ENCODE results near the gene WAS.

The WAS gene

DNA sequence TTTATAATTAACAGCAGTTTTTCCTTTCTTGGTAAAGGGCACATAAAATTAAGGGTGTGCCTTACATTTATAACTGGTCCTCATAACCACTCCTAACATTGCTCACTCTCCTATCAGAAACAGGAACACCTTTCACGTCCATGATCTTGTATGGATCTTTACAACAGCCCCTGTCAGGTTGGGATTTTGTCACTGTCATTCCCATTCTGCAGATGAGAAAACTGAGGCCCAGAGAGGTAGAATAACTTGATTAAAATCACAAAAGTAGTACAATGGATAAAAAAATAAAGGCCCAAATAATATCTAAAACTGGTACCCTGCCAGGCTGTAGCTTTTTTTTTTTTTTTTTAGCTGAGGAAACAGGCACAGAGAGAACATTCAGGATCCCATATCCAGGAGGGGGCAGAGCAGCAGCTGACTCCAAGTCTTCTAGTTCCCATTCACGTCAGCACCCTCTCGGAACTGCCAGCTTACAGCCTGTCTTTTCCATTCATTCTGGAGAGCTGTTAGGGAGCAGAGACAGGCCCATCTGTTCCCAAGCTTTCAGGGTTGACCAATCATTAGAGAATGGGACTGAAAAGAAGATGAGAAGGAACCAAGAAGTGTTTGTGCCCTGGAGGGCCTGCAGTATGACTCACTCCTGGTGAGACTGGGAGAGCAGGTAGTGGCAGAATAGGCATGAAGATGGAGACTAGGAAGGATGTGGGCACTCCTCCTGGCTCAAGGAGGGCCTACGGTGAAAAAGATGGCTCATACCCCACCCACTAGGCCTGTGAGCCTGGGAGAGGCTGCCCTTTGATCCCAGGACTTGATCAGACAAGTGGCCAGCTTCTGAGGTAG, 20.3 kb downstream of the WAS start:
- peaks cover 0 to 74% (median 39%) of the 10 kb centered on the region in 4 experiments for H3K36me3 ChIP-seq (ENCODE audit: control insufficient read depth in 4 of 4, insufficient read depth in 4 of 4, low read length in 3 of 4)
- no peak overlapping the region for H3K4me3 ChIP-seq (ENCODE audit: control insufficient read depth in 1 of 7, extremely low read depth in 1 of 7, insufficient read depth in 4 of 7, low read depth in 2 of 7, low read length in 6 of 7)
- DNase-seq, result no peak
- H3K4me1 ChIP-seq (ENCODE audit: control extremely low read depth in 1 of 4, control insufficient read depth in 4 of 4, insufficient read depth in 4 of 4, low read length in 3 of 4), result peaks cover 0 to 5% (median 1%) of the 10 kb centered on the region in 4 experiments
- H3K9me3 ChIP-seq (ENCODE audit: control extremely low read depth in 1 of 5, control insufficient read depth in 4 of 5, insufficient read depth in 2 of 5, low read depth in 1 of 5, low read length in 4 of 5), result no peaks in the 10 kb centered on the region
- H3K27ac ChIP-seq (ENCODE audit: insufficient read depth in 1 of 2, low read depth in 1 of 2, low read length in 2 of 2, poor library complexity in 1 of 2, severe bottlenecking in 2 of 2), result peak overlapping the region in 1 of 2 experiments; percentile 18
- ChIA-PET CTCF (interaction anchor here (1.0 kb wide), 1 partner anchor 29 kb away, joined by 3 read pairs; no protein-coding TSS in a partner anchor), POLR2A (interaction anchor here (0.6 kb wide), 1 partner anchor 25 kb away, joined by 3 read pairs; no protein-coding TSS in a partner anchor)
- 71% methylated on average over 1 of the region's 4 CpGs for WGBS (ENCODE audit: insufficient coverage)
- no peaks in the 10 kb centered on the region for H3K27me3 ChIP-seq (replicated peaks in 2 of 5; ENCODE audit: control insufficient read depth in 4 of 5, insufficient read depth in 5 of 5, low read length in 4 of 5)

DNA sequence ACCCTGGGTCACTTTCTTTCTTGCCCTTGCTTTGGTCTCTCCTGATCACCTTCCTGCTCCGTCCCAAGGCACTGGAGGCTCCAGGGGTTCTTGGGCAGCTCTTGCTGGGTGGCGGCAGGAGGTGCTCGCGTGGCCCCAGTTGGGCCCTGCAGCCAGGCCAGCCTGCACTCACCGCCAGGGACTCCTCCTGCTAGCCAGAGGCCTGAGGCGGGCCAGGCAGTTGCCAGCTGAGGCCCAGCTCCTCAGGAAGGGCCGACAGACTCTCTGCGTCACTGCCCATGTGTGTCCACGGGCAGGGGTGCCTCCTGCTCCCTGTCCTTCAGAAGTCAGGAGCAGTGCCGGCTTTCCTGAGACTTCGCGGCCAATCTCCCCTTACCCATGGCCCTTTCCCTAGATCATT, 22.3 kb downstream of the WAS start:
- 81% methylated on average over 12 of the region's 12 CpGs for WGBS (ENCODE audit: insufficient coverage)
- Histone ChIP-seq H3K9me3 (ENCODE audit: control extremely low read depth in 1 of 5, control insufficient read depth in 4 of 5, insufficient read depth in 2 of 5, low read depth in 1 of 5, low read length in 4 of 5) (no peaks in the 10 kb centered on the region), H3K27me3 (replicated peaks in 2 of 5; ENCODE audit: control insufficient read depth in 4 of 5, insufficient read depth in 5 of 5, low read length in 4 of 5) (no peaks in the 10 kb centered on the region), H3K4me3 (ENCODE audit: control insufficient read depth in 1 of 7, extremely low read depth in 1 of 7, insufficient read depth in 4 of 7, low read depth in 2 of 7, low read length in 6 of 7) (no peak overlapping the region), H3K4me1 (ENCODE audit: control extremely low read depth in 1 of 4, control insufficient read depth in 4 of 4, insufficient read depth in 4 of 4, low read length in 3 of 4) (peaks cover 0 to 2% (median 0%) of the 10 kb centered on the region in 4 experiments), H3K27ac (ENCODE audit: insufficient read depth in 1 of 2, low read depth in 1 of 2, low read length in 2 of 2, poor library complexity in 1 of 2, severe bottlenecking in 2 of 2) (no peak overlapping the region), H3K36me3 (ENCODE audit: control insufficient read depth in 4 of 4, insufficient read depth in 4 of 4, low read length in 3 of 4) (peaks cover 0 to 63% (median 31%) of the 10 kb centered on the region in 4 experiments)
- ChIA-PET CTCF (no interaction called here), POLR2A (no interaction called here)
- no peak for DNase-seq

DNA sequence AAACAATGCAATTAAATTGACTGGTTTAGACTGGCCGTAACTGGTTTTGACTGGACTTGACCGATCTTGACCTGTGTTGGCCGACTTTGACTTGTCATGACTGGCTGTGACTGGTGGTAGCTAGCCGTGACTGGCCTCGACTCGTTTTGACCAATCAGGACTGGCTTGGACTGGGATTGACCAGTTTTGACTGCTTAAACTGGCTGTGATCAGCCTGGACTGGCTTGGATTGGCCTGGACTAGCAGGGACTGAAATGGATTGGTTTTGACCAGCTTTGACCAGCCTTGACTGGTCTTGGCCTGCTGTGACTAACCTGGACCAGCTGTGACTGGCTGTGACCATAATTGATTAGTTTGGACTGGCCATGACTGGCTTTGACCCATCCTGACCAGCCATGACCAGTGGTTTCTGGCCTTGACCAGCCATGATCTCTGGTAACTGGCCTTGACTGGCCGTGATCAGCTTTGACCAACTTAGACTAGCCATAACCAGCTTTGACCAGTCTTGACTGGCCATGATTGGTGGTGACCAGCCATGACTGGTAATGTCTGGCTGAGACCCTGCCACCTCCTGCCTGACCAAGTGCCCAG, 26.0 kb downstream of the WAS start:
- WGBS (ENCODE audit: insufficient coverage), result 95% methylated on average over 7 of the region's 7 CpGs
- Histone ChIP-seq H3K27ac (ENCODE audit: insufficient read depth in 1 of 2, low read depth in 1 of 2, low read length in 2 of 2, poor library complexity in 1 of 2, severe bottlenecking in 2 of 2) (no peak overlapping the region), H3K4me1 (ENCODE audit: control extremely low read depth in 1 of 4, control insufficient read depth in 4 of 4, insufficient read depth in 4 of 4, low read length in 3 of 4) (peaks cover 0 to 11% (median 5%) of the 10 kb centered on the region in 4 experiments), H3K4me3 (ENCODE audit: control insufficient read depth in 1 of 7, extremely low read depth in 1 of 7, insufficient read depth in 4 of 7, low read depth in 2 of 7, low read length in 6 of 7) (no peak overlapping the region), H3K36me3 (ENCODE audit: control insufficient read depth in 4 of 4, insufficient read depth in 4 of 4, low read length in 3 of 4) (peaks cover 0 to 36% (median 14%) of the 10 kb centered on the region in 4 experiments), H3K27me3 (replicated peaks in 2 of 5; ENCODE audit: control insufficient read depth in 4 of 5, insufficient read depth in 5 of 5, low read length in 4 of 5) (no peaks in the 10 kb centered on the region), H3K9me3 (ENCODE audit: control extremely low read depth in 1 of 5, control insufficient read depth in 4 of 5, insufficient read depth in 2 of 5, low read depth in 1 of 5, low read length in 4 of 5) (no peaks in the 10 kb centered on the region)
- DNase-seq, result no peak
- ChIA-PET CTCF (interaction anchor here (1.4 kb wide), 1 partner anchor 12 kb away, joined by 3 read pairs; no protein-coding TSS in a partner anchor), POLR2A (no interaction called here)

DNA sequence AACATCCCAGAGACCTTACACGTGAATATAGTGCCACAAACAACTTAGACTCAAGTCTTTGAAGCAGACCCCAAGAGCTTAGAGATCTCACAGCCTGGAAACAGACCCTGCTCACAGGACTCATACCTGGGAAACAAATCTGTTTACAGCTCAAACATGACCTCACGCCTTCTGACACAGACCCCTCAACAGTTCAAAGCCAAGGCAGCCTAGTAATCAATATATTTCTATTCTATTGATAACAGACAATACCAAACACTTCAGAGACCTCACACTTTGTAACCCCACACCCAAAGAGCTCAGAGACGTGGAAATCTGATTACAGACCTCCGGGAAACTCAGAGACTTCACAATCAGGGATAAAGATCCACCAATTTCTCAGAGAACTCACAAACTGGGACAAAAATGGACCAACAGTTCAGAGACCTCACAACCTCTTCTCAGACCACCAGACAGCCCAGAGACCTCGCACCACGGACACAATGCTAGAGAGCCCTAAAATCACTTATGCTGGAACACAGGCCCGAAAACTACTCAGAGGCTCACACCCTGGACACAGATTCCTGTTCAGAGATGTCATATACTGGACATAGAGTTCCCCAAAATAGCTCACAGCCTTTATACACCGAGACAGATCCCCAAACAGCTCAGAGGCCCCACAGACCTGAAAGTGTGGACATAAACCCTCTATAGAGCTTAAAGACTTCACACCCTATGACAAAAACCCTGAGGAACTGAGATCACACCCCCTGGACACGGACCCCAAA, 27.7 kb downstream of the WAS start:
- Histone ChIP-seq H3K4me3 (ENCODE audit: control insufficient read depth in 1 of 7, extremely low read depth in 1 of 7, insufficient read depth in 4 of 7, low read depth in 2 of 7, low read length in 6 of 7) (no peak overlapping the region), H3K4me1 (ENCODE audit: control extremely low read depth in 1 of 4, control insufficient read depth in 4 of 4, insufficient read depth in 4 of 4, low read length in 3 of 4) (peaks cover 0 to 11% (median 5%) of the 10 kb centered on the region in 4 experiments), H3K9me3 (ENCODE audit: control extremely low read depth in 1 of 5, control insufficient read depth in 4 of 5, insufficient read depth in 2 of 5, low read depth in 1 of 5, low read length in 4 of 5) (no peaks in the 10 kb centered on the region), H3K27ac (ENCODE audit: insufficient read depth in 1 of 2, low read depth in 1 of 2, low read length in 2 of 2, poor library complexity in 1 of 2, severe bottlenecking in 2 of 2) (no peak overlapping the region), H3K36me3 (ENCODE audit: control insufficient read depth in 4 of 4, insufficient read depth in 4 of 4, low read length in 3 of 4) (peaks cover 0 to 22% (median 10%) of the 10 kb centered on the region in 4 experiments), H3K27me3 (replicated peaks in 2 of 5; ENCODE audit: control insufficient read depth in 4 of 5, insufficient read depth in 5 of 5, low read length in 4 of 5) (no peaks in the 10 kb centered on the region)
- POLR2A ChIA-PET, result no interaction called here
- DNase-seq, result no peak
- WGBS (ENCODE audit: insufficient coverage), result 78% methylated on average over 9 of the region's 9 CpGs
- CTCF ChIA-PET, result no interaction called here

DNA sequence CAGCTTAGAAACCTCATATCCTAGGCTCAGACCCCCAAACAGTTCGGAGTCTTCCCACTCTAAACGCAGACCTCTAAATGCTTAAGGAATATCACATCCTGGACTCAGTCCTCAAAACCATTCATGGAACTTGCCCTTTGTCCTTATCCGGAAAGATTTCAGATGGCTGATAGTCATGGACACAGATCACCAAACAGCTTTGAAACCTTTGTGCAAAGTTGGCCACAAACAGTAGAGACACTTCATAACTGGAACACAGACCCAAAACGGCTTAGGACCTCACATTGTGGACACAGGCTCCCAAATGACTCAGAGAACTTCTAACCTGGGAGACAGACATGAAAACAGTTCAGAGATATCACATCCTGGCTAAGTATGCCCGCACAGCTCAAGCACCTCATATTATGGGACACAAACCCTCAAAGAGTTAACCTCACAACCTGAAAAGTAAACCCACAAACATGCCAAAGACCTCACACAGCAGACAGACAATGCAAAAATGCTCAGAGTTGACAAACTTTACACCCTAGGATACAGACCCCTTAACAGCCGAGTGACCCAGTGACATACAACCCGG, 28.4 kb downstream of the WAS start:
- 80% methylated on average over 7 of the region's 7 CpGs for WGBS (ENCODE audit: insufficient coverage)
- POLR2A ChIA-PET, result no interaction called here
- H3K36me3 ChIP-seq (ENCODE audit: control insufficient read depth in 4 of 4, insufficient read depth in 4 of 4, low read length in 3 of 4), result peaks cover 0 to 19% (median 10%) of the 10 kb centered on the region in 4 experiments
- H3K9me3 ChIP-seq (ENCODE audit: control extremely low read depth in 1 of 5, control insufficient read depth in 4 of 5, insufficient read depth in 2 of 5, low read depth in 1 of 5, low read length in 4 of 5), result no peaks in the 10 kb centered on the region
- H3K4me3 ChIP-seq (ENCODE audit: control insufficient read depth in 1 of 7, extremely low read depth in 1 of 7, insufficient read depth in 4 of 7, low read depth in 2 of 7, low read length in 6 of 7), result no peak overlapping the region
- DNase-seq, result no peak
- no peaks in the 10 kb centered on the region for H3K27me3 ChIP-seq (replicated peaks in 2 of 5; ENCODE audit: control insufficient read depth in 4 of 5, insufficient read depth in 5 of 5, low read length in 4 of 5)
- peaks cover 0 to 11% (median 5%) of the 10 kb centered on the region in 4 experiments for H3K4me1 ChIP-seq (ENCODE audit: control extremely low read depth in 1 of 4, control insufficient read depth in 4 of 4, insufficient read depth in 4 of 4, low read length in 3 of 4)
- CTCF ChIA-PET, result no interaction called here
- no peak overlapping the region for H3K27ac ChIP-seq (ENCODE audit: insufficient read depth in 1 of 2, low read depth in 1 of 2, low read length in 2 of 2, poor library complexity in 1 of 2, severe bottlenecking in 2 of 2)

DNA sequence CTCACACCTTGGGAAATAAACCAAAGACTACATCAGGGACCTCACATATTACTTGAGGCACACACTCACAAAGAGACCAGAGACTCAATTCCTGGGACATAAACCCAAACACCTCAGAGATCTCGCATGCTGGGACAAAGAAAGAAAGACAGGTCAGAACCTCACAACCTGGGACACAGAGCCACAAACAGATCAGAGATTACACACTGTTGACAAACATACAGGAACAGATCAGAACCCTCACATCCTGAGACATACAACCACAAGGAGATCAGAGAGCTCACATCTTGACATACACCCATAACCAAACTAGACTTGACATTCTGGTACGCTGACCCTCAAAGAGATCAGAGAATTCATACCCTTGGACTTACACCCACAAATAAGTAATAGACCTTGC, 30.2 kb downstream of the WAS start:
- Histone ChIP-seq H3K4me1 (ENCODE audit: control extremely low read depth in 1 of 4, control insufficient read depth in 4 of 4, insufficient read depth in 4 of 4, low read length in 3 of 4) (peaks cover 0 to 11% (median 5%) of the 10 kb centered on the region in 4 experiments), H3K9me3 (ENCODE audit: control extremely low read depth in 1 of 5, control insufficient read depth in 4 of 5, insufficient read depth in 2 of 5, low read depth in 1 of 5, low read length in 4 of 5) (no peaks in the 10 kb centered on the region), H3K27ac (ENCODE audit: insufficient read depth in 1 of 2, low read depth in 1 of 2, low read length in 2 of 2, poor library complexity in 1 of 2, severe bottlenecking in 2 of 2) (no peak overlapping the region), H3K27me3 (replicated peaks in 2 of 5; ENCODE audit: control insufficient read depth in 4 of 5, insufficient read depth in 5 of 5, low read length in 4 of 5) (no peaks in the 10 kb centered on the region), H3K36me3 (ENCODE audit: control insufficient read depth in 4 of 4, insufficient read depth in 4 of 4, low read length in 3 of 4) (peaks cover 0 to 6% (median 2%) of the 10 kb centered on the region in 4 experiments), H3K4me3 (ENCODE audit: control insufficient read depth in 1 of 7, extremely low read depth in 1 of 7, insufficient read depth in 4 of 7, low read depth in 2 of 7, low read length in 6 of 7) (no peak overlapping the region)
- 92% methylated on average over 1 of the region's 2 CpGs for WGBS (ENCODE audit: insufficient coverage)
- CTCF ChIA-PET, result interaction anchor here (1.4 kb wide), 1 partner anchor 58 kb away, joined by 5 read pairs; no protein-coding TSS in a partner anchor
- no peak for DNase-seq
- POLR2A ChIA-PET, result no interaction called here
